GM11168 (cell line): ENCODE data around the gene FBXO8.
"Not testable (repeated sequence)": the region's sequence is repeated elsewhere in the genome, so short reads cannot be mapped to it uniquely, and the experiment has no call there.

Experiments used
- in situ Hi-C: fragments of 300-500 bp; cut with MboI; formaldehyde crosslinking; loops from one replicate; pipeline ENCODE4 v1.12.0; 2022; ENCODE audit warnings: low sequenced_read_pairs; ENCODE audit not compliant: unreplicated experiment

FBXO8 gene

GRCh38 chr4:174286870-174287269 lies 3.4 kb upstream of the FBXO8 start:
- in situ Hi-C loops: no loop called here

GRCh38 chr4:174284487-174284886 lies 1.0 kb upstream of the FBXO8 start:
- in situ Hi-C loops: no loop called here

- in situ Hi-C loops: no loop called here
Observed at GRCh38 chr4:174282836-174283506, 496 bp downstream of the FBXO8 start.

- in situ Hi-C loops: no loop called here
Observed at GRCh38 chr4:174281901-174282300, 1.6 kb downstream of the FBXO8 start.

- in situ Hi-C loops: no loop called here
Observed at GRCh38 chr4:174281182-174281737, 2.2 kb downstream of the FBXO8 start.

GRCh38 chr4:174279433-174280155 lies 3.9 kb downstream of the FBXO8 start:
- in situ Hi-C loops: no loop called here

- in situ Hi-C loops: no loop called here
Observed at GRCh38 chr4:174278467-174278866, 5.0 kb downstream of the FBXO8 start.

- in situ Hi-C loops: no loop called here
Observed at GRCh38 chr4:174277433-174277832, 6.0 kb downstream of the FBXO8 start.

- in situ Hi-C loops: no loop called here
Observed at GRCh38 chr4:174275101-174275500, 8.4 kb downstream of the FBXO8 start.

- in situ Hi-C loops: no loop called here
Observed at GRCh38 chr4:174274436-174274835, 9.0 kb downstream of the FBXO8 start.

- in situ Hi-C loops: no loop called here
Observed at GRCh38 chr4:174273930-174274329, 9.5 kb downstream of the FBXO8 start.

- in situ Hi-C loops: no loop called here
Observed at GRCh38 chr4:174266416-174266815, 17.1 kb downstream of the FBXO8 start.

GRCh38 chr4:174265916-174266315 lies 17.6 kb downstream of the FBXO8 start:
- in situ Hi-C loops: no loop called here

- in situ Hi-C loops: no loop called here
Observed at GRCh38 chr4:174263445-174263736, 20.1 kb downstream of the FBXO8 start.

GRCh38 chr4:174262624-174263444 lies 20.6 kb downstream of the FBXO8 start:
- in situ Hi-C loops: no loop called here

GRCh38 chr4:174261432-174261831 lies 22.0 kb downstream of the FBXO8 start:
- in situ Hi-C loops: not testable (repeated sequence)

- in situ Hi-C loops: no loop called here
Observed at GRCh38 chr4:174260099-174260498, 23.4 kb downstream of the FBXO8 start.

- in situ Hi-C loops: no loop called here
Observed at GRCh38 chr4:174259580-174259979, 23.9 kb downstream of the FBXO8 start.

- in situ Hi-C loops: no loop called here
Observed at GRCh38 chr4:174256277-174256713, 27.2 kb downstream of the FBXO8 start.

GRCh38 chr4:174255786-174256185 lies 27.7 kb downstream of the FBXO8 start:
- in situ Hi-C loops: no loop called here

GRCh38 chr4:174255374-174255773 lies 28.1 kb downstream of the FBXO8 start:
- in situ Hi-C loops: no loop called here
